Smooth muscle cell (in vitro differentiated cells): Measurements from ENCODE around the gene CREB5. TPM values are rescaled to one million over a fixed set of nuclear protein-coding genes. Genes with fewer than 3 reads are reported as not detected.

Source experiments
- DNase-seq: peaks from one replicate; lab custom pipeline; 2025; ENCODE audit not compliant: unreplicated experiment; lab: John Stamatoyannopoulos, UW
- H2AFZ ChIP-seq: fragments of 200-600 bp; sonication (generic); 2 replicates; pipeline ENCODE4 v1.6.0; 2016; ENCODE audit warnings: antibody characterized with exemption, low read depth, mild to moderate bottlenecking
- H3F3A ChIP-seq: fragments of 200-600 bp; sonication (generic); 2 replicates; pipeline ENCODE4 v1.6.0; 2017; ENCODE audit warnings: antibody characterized with exemption, low read depth
- H3K27ac ChIP-seq: fragments of 200-600 bp; sonication (generic); 2 replicates; pipeline ENCODE4 v1.5.1; 2016; ENCODE audit warnings: low read depth, mild to moderate bottlenecking
- H3K27me3 ChIP-seq: fragments of 200-600 bp; sonication (generic); 2 replicates; pipeline ENCODE4 v1.6.1; 2016; ENCODE audit warnings: low read depth, mild to moderate bottlenecking
- H3K36me3 ChIP-seq: fragments of 200-600 bp; sonication (generic); 2 replicates; pipeline ENCODE4 v1.5.1; 2016; ENCODE audit warnings: low read depth
- H3K4me1 ChIP-seq: fragments of 200-600 bp; sonication (generic); 2 replicates; pipeline ENCODE4 v1.5.1; 2016; ENCODE audit warnings: low read depth
- H3K4me2 ChIP-seq: fragments of 200-600 bp; sonication (generic); 2 replicates; pipeline ENCODE4 v1.6.0; 2016; ENCODE audit warnings: mild to moderate bottlenecking
- H3K4me3 ChIP-seq: fragments of 200-600 bp; sonication (generic); 2 replicates; pipeline ENCODE4 v1.5.1; 2016; ENCODE audit warnings: mild to moderate bottlenecking
- H3K79me2 ChIP-seq: fragments of 200-600 bp; sonication (generic); 2 replicates; pipeline ENCODE4 v1.6.0; 2016; ENCODE audit warnings: low read depth, mild to moderate bottlenecking
- H3K9ac ChIP-seq: fragments of 200-600 bp; sonication (generic); 2 replicates; pipeline ENCODE4 v1.6.0; 2016; ENCODE audit warnings: low read depth
- H3K9me3 ChIP-seq: fragments of 200-600 bp; sonication (generic); replicated peaks from 2 replicates; pipeline ENCODE4 v1.5.1; 2016; ENCODE audit warnings: low read depth
- H4K20me1 ChIP-seq: fragments of 200-600 bp; sonication (generic); 2 replicates; pipeline ENCODE4 v1.6.0; 2016; ENCODE audit warnings: low read depth
- CTCF ChIP-seq: fragments of 200-600 bp; sonication (generic); IDR thresholded peaks from 2 replicates; pipeline ENCODE4 v1.5.1; 2017; ENCODE audit warnings: borderline replicate concordance, mild to moderate bottlenecking, antibody characterized with exemption; ENCODE audit not compliant: insufficient read depth, poor library complexity, severe bottlenecking
- whole genome bisulfite sequencing: methylation state at CpG from one replicate; pipeline ENCODE4 v1.1.7; 2016; ENCODE audit warnings: low lambda C conversion rate; 5-methylcytosine and 5-hydroxymethylcytosine counted together
- polyA plus RNA-seq: library from polyadenylated mRNA; unstranded; fragments of >200 nt; fragmentation: Nextera tagmentation; extraction: Ambion mirVana; gene quantifications from 2 replicates; pipeline ENCODE4 v1.2.1, GENCODE V29; 2016
- total RNA-seq: library from RNA; depleted of rRNA; stranded (reverse); fragments of >200 nt; gene quantifications from 2 replicates; pipeline ENCODE4 v1.2.3, GENCODE V29; 2014

The CREB5 gene
- total and polyA plus RNA-seq, 2 experiments from 2014 or later = 6.2 to 18.2 TPM

GRCh38 chr7:28512668-28513440 lies 100.5 kb downstream of the CREB5 start:
- peaks cover 10% of the 10 kb centered on the region for H3K27me3 ChIP-seq
- no peaks in the 10 kb centered on the region for H3F3A ChIP-seq
- H2AFZ ChIP-seq = no peak overlapping the region
- no peak overlapping the region for H3K9ac ChIP-seq
- no peak overlapping the region for H3K4me3 ChIP-seq
- no peak for DNase-seq
- no peak overlapping the region for H3K27ac ChIP-seq
- TF ChIP-seq CTCF = no peak
- 92% methylated on average over 9 of the region's 9 CpGs for WGBS
- no peak overlapping the region for H3K4me2 ChIP-seq
- H3K4me1 ChIP-seq = peaks cover 12% of the 10 kb centered on the region
- H3K36me3 ChIP-seq = no peaks in the 10 kb centered on the region
- H3K9me3 ChIP-seq = no peaks in the 10 kb centered on the region
- H3K79me2 ChIP-seq = no peaks in the 10 kb centered on the region
- no peaks in the 10 kb centered on the region for H4K20me1 ChIP-seq

- 36% methylated on average over 14 of the region's 14 CpGs for WGBS
- peaks cover 12% of the 10 kb centered on the region for H3K4me1 ChIP-seq
- H3K36me3 ChIP-seq = no peaks in the 10 kb centered on the region
- no peaks in the 10 kb centered on the region for H3K79me2 ChIP-seq
- no peak overlapping the region for H3K9ac ChIP-seq
- no peak for DNase-seq
- peak overlapping the region; percentile 43 for H3K4me2 ChIP-seq
- no peak overlapping the region for H3K27ac ChIP-seq
- H4K20me1 ChIP-seq = no peaks in the 10 kb centered on the region
- H2AFZ ChIP-seq = peak overlapping the region; percentile 11
- H3K9me3 ChIP-seq = no peaks in the 10 kb centered on the region
- peaks cover 18% of the 10 kb centered on the region for H3K27me3 ChIP-seq
- H3F3A ChIP-seq = no peaks in the 10 kb centered on the region
- TF ChIP-seq CTCF = no peak
- no peak overlapping the region for H3K4me3 ChIP-seq
Observed at GRCh38 chr7:28516390-28517172, 104.3 kb downstream of the CREB5 start.

- H3K4me2 ChIP-seq = peak overlapping the region; percentile 43
- WGBS = 65% methylated on average over 5 of the region's 5 CpGs
- H3K79me2 ChIP-seq = no peaks in the 10 kb centered on the region
- no peaks in the 10 kb centered on the region for H3K36me3 ChIP-seq
- H3F3A ChIP-seq = no peaks in the 10 kb centered on the region
- no peak overlapping the region for H3K9ac ChIP-seq
- H3K9me3 ChIP-seq = no peaks in the 10 kb centered on the region
- H3K4me3 ChIP-seq = no peak overlapping the region
- H3K4me1 ChIP-seq = peaks cover 12% of the 10 kb centered on the region
- H4K20me1 ChIP-seq = no peaks in the 10 kb centered on the region
- DNase-seq = no peak
- no peak overlapping the region for H2AFZ ChIP-seq
- peaks cover 20% of the 10 kb centered on the region for H3K27me3 ChIP-seq
- no peak for TF ChIP-seq CTCF
- H3K27ac ChIP-seq = no peak overlapping the region
Observed at GRCh38 chr7:28517206-28517605, 104.9 kb downstream of the CREB5 start.
